Stimulated activated naive CD8-positive, alpha-beta T cell treated with anti-CD3 and anti-CD28 coated beads, Interleukin-15, Interleukin-2, amounts not matched to agents 100 U/mL and 50 U/mL, for 24 hours (primary cell): ENCODE results near the gene GJC3.
"Not testable (repeated sequence)": the region's sequence is repeated elsewhere in the genome, so short reads cannot be mapped to it uniquely, and the experiment has no call there.

ENCODE experiments used
- ATAC-seq: fragments of 150-1000 bp; cut with Tn5 transposase; one replicate; pipeline ENCODE4 v1.10.0; 2021
- DNase-seq: peaks from one replicate; pipeline ENCODE4 v3.0.0; 2021

The GJC3 gene

GRCh38 chr7:99928994-99929729 is at the start of gene GJC3:
TSS of gene GJC3 (minus strand) at chr7:99929620. CDS start at chr7:99929620, 0 bp downstream.
- peak; percentile 86 for ATAC-seq
- DNase-seq, result peak; percentile 53

- no peak for DNase-seq
- no peak for ATAC-seq
Measured at GRCh38 chr7:99976626-99977025, 47.2 kb upstream of the GJC3 start.

GRCh38 chr7:99975782-99976521 is 46.5 kb upstream of the GJC3 start, which contains the start of gene AZGP1:
TSS of gene AZGP1 (minus strand) at chr7:99976031. CDS start at chr7:99976020, 11 bp downstream.
- no peak for DNase-seq
- ATAC-seq, result no peak

GRCh38 chr7:99974681-99975080 is 45.3 kb upstream of the GJC3 start:
- ATAC-seq (no peak), DNase-seq (no peak)

GRCh38 chr7:99973817-99974216 is 44.4 kb upstream of the GJC3 start:
- DNase-seq, ATAC-seq: not testable (repeated sequence)

- no peak for DNase-seq
- ATAC-seq, result no peak
Measured at GRCh38 chr7:99971242-99971641, 41.8 kb upstream of the GJC3 start.

- DNase-seq, ATAC-seq: not testable (repeated sequence)
Measured at GRCh38 chr7:99969813-99970212, 40.4 kb upstream of the GJC3 start.

GRCh38 chr7:99969298-99969697 is 39.9 kb upstream of the GJC3 start:
- no peak for ATAC-seq
- DNase-seq, result no peak

GRCh38 chr7:99958564-99959227 is 29.3 kb upstream of the GJC3 start:
- no peak for ATAC-seq

GRCh38 chr7:99955247-99955646 is 25.8 kb upstream of the GJC3 start:
- no peak for DNase-seq
- no peak for ATAC-seq

More at GRCh38 chr7:99958564-99959227, 29.3 kb upstream of the GJC3 start:
- DNase-seq, result no peak

GRCh38 chr7:99954643-99955042 is 25.2 kb upstream of the GJC3 start:
- not testable (repeated sequence) for DNase-seq, ATAC-seq

- DNase-seq, result no peak
- peak; percentile 46 for ATAC-seq
Measured at GRCh38 chr7:99953649-99954048, 24.2 kb upstream of the GJC3 start.

- not testable (repeated sequence) for DNase-seq, ATAC-seq
Measured at GRCh38 chr7:99952649-99953048, 23.2 kb upstream of the GJC3 start.

- ATAC-seq, DNase-seq: not testable (repeated sequence)
Measured at GRCh38 chr7:99950819-99951218, 21.4 kb upstream of the GJC3 start.

- ATAC-seq (no peak), DNase-seq (no peak)
Measured at GRCh38 chr7:99949645-99950228, 20.3 kb upstream of the GJC3 start.

- no peak for ATAC-seq
Measured at GRCh38 chr7:99947608-99948007, 18.2 kb upstream of the GJC3 start.

GRCh38 chr7:99944497-99945070 is 15.2 kb upstream of the GJC3 start:
- DNase-seq, result no peak
- no peak for ATAC-seq

More at GRCh38 chr7:99947608-99948007, 18.2 kb upstream of the GJC3 start:
- DNase-seq, result no peak

GRCh38 chr7:99943641-99944496 is 14.4 kb upstream of the GJC3 start:
- no peak for ATAC-seq
- DNase-seq, result no peak

GRCh38 chr7:99938296-99938695 is 8.9 kb upstream of the GJC3 start:
- DNase-seq (no peak), ATAC-seq (no peak)

- DNase-seq, ATAC-seq: not testable (repeated sequence)
Measured at GRCh38 chr7:99935009-99935408, 5.6 kb upstream of the GJC3 start.

- no peak for ATAC-seq
- no peak for DNase-seq
Measured at GRCh38 chr7:99930376-99930775, 956 bp upstream of the GJC3 start.
